B cell (primary cell): ENCODE results near the gene TRIM62. TPM values are rescaled to one million over a fixed set of nuclear protein-coding genes. Genes with fewer than 3 reads are reported as not detected.

Source experiments
- ATAC-seq: fragments of 200-7000 bp; cut with Tn5 transposase; one replicate; pipeline ENCODE4 v1.10.0; 2021; ENCODE audit warnings: low read depth, mild to moderate bottlenecking, moderate number of reproducible peaks, moderate library complexity
- CTCF ChIA-PET: fragments of 350-600 bp; sonication (Branson Sonifier 250); formaldehyde crosslinking; loops from one replicate; lab custom pipeline; 2021; ENCODE audit warnings: antibody characterized with exemption, inconsistent platforms; lab: Charles Lee
- POLR2A ChIA-PET: fragments of 350-600 bp; sonication (Branson Sonifier 250); formaldehyde crosslinking; loops from one replicate; lab custom pipeline; 2021; ENCODE audit warnings: antibody characterized with exemption; lab: Charles Lee
- DNase-seq: peaks from one replicate; pipeline ENCODE4 v3.0.0; 2013
- H2AFZ ChIP-seq: 2 replicates; pipeline ENCODE4 v1.6.1; 2012; ENCODE audit warnings: mild to moderate bottlenecking, low read depth, low read length; ENCODE audit not compliant: insufficient read depth, poor library complexity, severe bottlenecking
- H3K27ac ChIP-seq, 2 donors: 1 replicate in 1 of 2; 2 replicates in 1 of 2; pipeline ENCODE4 v1.5.1; 2012 to 2013; ENCODE audit warnings: low read length in 2 of 2, mild to moderate bottlenecking in 2 of 2, moderate library complexity in 1 of 2
- H3K27me3 ChIP-seq, 4 experiments: fragments of 200-600 bp in 1 of 4; sonication (generic) in 1 of 4; replicated peaks in 1 of 4; 1 replicate in 2 of 4; 2 replicates in 2 of 4; pipeline versions ENCODE4 v1.6.1 to v1.7.0; 2013 to 2016; ENCODE audit warnings: low read length in 3 of 4, mild to moderate bottlenecking in 2 of 4, mixed read lengths in 1 of 4, moderate library complexity in 1 of 4; ENCODE audit not compliant: insufficient read depth in 4 of 4, control insufficient read depth in 3 of 4; ENCODE audit errors: control extremely low read depth in 1 of 4
- H3K36me3 ChIP-seq, 2 experiments: replicated peaks in 1 of 2; 1 replicate in 1 of 2; 2 replicates in 1 of 2; pipeline versions ENCODE4 v1.6.1 to v1.7.1; 2013; ENCODE audit warnings: low read length in 1 of 2; ENCODE audit not compliant: insufficient read depth in 2 of 2, control insufficient read depth in 1 of 2; ENCODE audit errors: control extremely low read depth in 1 of 2, extremely low read depth in 1 of 2
- H3K4me1 ChIP-seq, 2 donors: fragments of 200-600 bp in 1 of 2; sonication (generic) in 1 of 2; 1 replicate in 1 of 2; 2 replicates in 1 of 2; pipeline versions ENCODE4 v1.5.1 to v1.6.1; 2013 to 2017; ENCODE audit warnings: low read length in 2 of 2; ENCODE audit not compliant: control insufficient read depth in 2 of 2, insufficient read depth in 2 of 2
- H3K4me2 ChIP-seq: replicated peaks from 2 replicates; pipeline ENCODE3; 2012; ENCODE audit warnings: mild to moderate bottlenecking, low read depth, low read length; ENCODE audit not compliant: poor library complexity, severe bottlenecking
- H3K4me3 ChIP-seq, 5 experiments: fragments of 200-600 bp in 1 of 5; sonication (generic) in 1 of 5; 1 replicate in 3 of 5; 2 replicates in 2 of 5; pipeline versions ENCODE4 v1.5.1 to v1.7.0; 2011 to 2016; ENCODE audit warnings: low read length in 4 of 5, mild to moderate bottlenecking in 4 of 5, low read depth in 2 of 5, control low read depth in 1 of 5, moderate library complexity in 1 of 5; ENCODE audit not compliant: insufficient read depth in 1 of 5; ENCODE audit errors: control extremely low read depth in 1 of 5, extremely low read depth in 1 of 5
- H3K79me2 ChIP-seq: fragments of 200-600 bp; sonication (generic); one replicate; pipeline ENCODE4 v1.6.0; 2016; ENCODE audit warnings: low read length; ENCODE audit not compliant: control insufficient read depth, insufficient read depth
- H3K9ac ChIP-seq: fragments of 200-600 bp; sonication (generic); 2 replicates; pipeline ENCODE4 v1.6.1; 2017; ENCODE audit warnings: mild to moderate bottlenecking, low read length, moderate library complexity
- H3K9me3 ChIP-seq, 3 donors: one replicate each; pipeline versions ENCODE4 v1.6.1 to v1.7.1; 2013; ENCODE audit warnings: low read length in 2 of 3; ENCODE audit not compliant: control insufficient read depth in 2 of 3, insufficient read depth in 1 of 3; ENCODE audit errors: control extremely low read depth in 1 of 3
- H4K20me1 ChIP-seq: 2 replicates; pipeline ENCODE4 v1.6.0; 2012; ENCODE audit warnings: mild to moderate bottlenecking, low read length; ENCODE audit not compliant: insufficient read depth, control insufficient read depth, poor library complexity, severe bottlenecking
- H3K27ac Mint-ChIP-seq: one replicate; pipeline ENCODE4 v1.8.0; 2021; ENCODE audit warnings: mixed read lengths
- H3K27me3 Mint-ChIP-seq: one replicate; pipeline ENCODE4 v1.8.0; 2021; ENCODE audit warnings: mixed read lengths
- H3K4me1 Mint-ChIP-seq: one replicate; pipeline ENCODE4 v1.8.0; 2021; ENCODE audit warnings: mixed read lengths
- H3K4me3 Mint-ChIP-seq: one replicate; pipeline ENCODE4 v1.8.0; 2021; ENCODE audit warnings: mixed read lengths
- H3K9me3 Mint-ChIP-seq: one replicate; pipeline ENCODE4 v1.8.0; 2022; ENCODE audit warnings: mixed read lengths; ENCODE audit not compliant: insufficient read depth
- CTCF ChIP-seq: fragments of 200-600 bp; IDR thresholded peaks from one replicate; pipeline ENCODE4 v1.8.0; 2022; ENCODE audit warnings: antibody characterized with exemption, mild to moderate bottlenecking
- EZH2 ChIP-seq: IDR thresholded peaks from 2 replicates; pipeline ENCODE4 v1.6.1; 2012; ENCODE audit warnings: borderline replicate concordance, low read depth, mild to moderate bottlenecking, moderate library complexity, low read length; ENCODE audit not compliant: insufficient read depth, poor library complexity, severe bottlenecking
- WGBS: methylation state at CpG from one replicate; pipeline ENCODE4 v1.1.5; 2013; ENCODE audit warnings: missing lambda C conversion rate; ENCODE audit not compliant: insufficient coverage; 5-methylcytosine and 5-hydroxymethylcytosine counted together
- intact Hi-C: fragments of 100-400 bp; cut with micrococcal nuclease; formaldehyde crosslinking; loops from one replicate; pipeline ENCODE4 v1.10.0; 2022
- polyA plus RNA-seq: library from polyadenylated mRNA; depleted of rRNA; stranded (reverse); fragments of >200 nt; gene quantifications from 2 replicates; pipeline ENCODE4 v1.2.3, GENCODE V29; 2012
- total RNA-seq, 2 donors: library from RNA; stranded (reverse); fragments of 120-200 nt in 1 of 2; gene quantifications; 1 replicate in 1 of 2; 2 replicates in 1 of 2; pipeline versions ENCODE4 v1.2.3 to v1.2.4, GENCODE V29; 2013 to 2022

Gene TRIM62
- total and polyA plus RNA-seq, 2 donors (not counting 1 experiment from before 2014, with no cell fraction given), result 10.7 to 24.1 TPM

- CTCF ChIA-PET, result no interaction called here
- H3K4me3 ChIP-seq, result no peak overlapping the region
- POLR2A ChIA-PET, result interaction anchor here (0.8 kb wide), 1 partner anchor 14 kb away, joined by 4 read pairs; no protein-coding TSS in a partner anchor
- no peak for TF ChIP-seq EZH2
- no peak for TF ChIP-seq CTCF
- H3K9ac ChIP-seq, result no peak overlapping the region
- H3K4me1 ChIP-seq, result no peaks in the 10 kb centered on the region
- ATAC-seq, result no peak
- no peak overlapping the region for H2AFZ ChIP-seq
- no peak overlapping the region for H3K27ac ChIP-seq
- peaks cover 0 to 1% (median 0%) of the 10 kb centered on the region in 3 donors for H3K9me3 ChIP-seq
- H3K4me1 Mint-ChIP-seq, result peaks cover 2% of the 10 kb centered on the region
- peaks cover 2% of the 10 kb centered on the region for H3K9me3 Mint-ChIP-seq
- H3K27me3 ChIP-seq, result peaks cover 0 to 22% (median 8%) of the 10 kb centered on the region in 4 experiments
- no peak overlapping the region for H3K4me3 Mint-ChIP-seq
- intact Hi-C loops, result no loop called here
- no peaks in the 10 kb centered on the region for H3K36me3 ChIP-seq
- H3K27me3 Mint-ChIP-seq, result peaks cover 64% of the 10 kb centered on the region
- no peaks in the 10 kb centered on the region for H3K79me2 ChIP-seq
- no peaks in the 10 kb centered on the region for H4K20me1 ChIP-seq
- H3K4me2 ChIP-seq, result no peak overlapping the region
- DNase-seq, result no peak
- no CpG with 5 or more reads among the region's 2 CpGs for WGBS
- H3K27ac Mint-ChIP-seq, result no peak overlapping the region
Observed at GRCh38 chr1:33195556-33195955, 13.7 kb upstream of the TRIM62 start.

GRCh38 chr1:33191731-33192275 is 10.0 kb upstream of the TRIM62 start:
- ChIA-PET CTCF (no interaction called here), POLR2A (no interaction called here)
- peaks cover 0 to 11% (median 7%) of the 10 kb centered on the region in 4 experiments for H3K27me3 ChIP-seq
- no peak overlapping the region for H3K4me3 ChIP-seq
- ATAC-seq (no peak), DNase-seq (no peak)
- TF ChIP-seq CTCF (no peak), EZH2 (no peak)
- intact Hi-C loops, result no loop called here
- H4K20me1 ChIP-seq, result no peaks in the 10 kb centered on the region
- WGBS, result 100% methylated on average over 1 of the region's 2 CpGs
- H3K4me3 Mint-ChIP-seq, result no peak overlapping the region
- H3K9me3 Mint-ChIP-seq, result peaks cover 2% of the 10 kb centered on the region
- no peak overlapping the region for H3K9ac ChIP-seq
- H3K27ac ChIP-seq, result no peak overlapping the region
- no peak overlapping the region for H3K4me2 ChIP-seq
- H3K27ac Mint-ChIP-seq, result no peak overlapping the region
- no peaks in the 10 kb centered on the region for H3K79me2 ChIP-seq
- H3K36me3 ChIP-seq, result no peaks in the 10 kb centered on the region
- peaks cover 0 to 1% (median 0%) of the 10 kb centered on the region in 3 donors for H3K9me3 ChIP-seq
- H2AFZ ChIP-seq, result no peak overlapping the region
- no peaks in the 10 kb centered on the region for H3K4me1 ChIP-seq
- peaks cover 60% of the 10 kb centered on the region for H3K27me3 Mint-ChIP-seq
- H3K4me1 Mint-ChIP-seq, result peaks cover 2% of the 10 kb centered on the region
